DND-41 (cell line): ENCODE measurements around the gene SNX20.

Experiments used
- CTCF ChIP-seq: IDR thresholded peaks from 2 replicates; pipeline ENCODE4 v1.5.1; 2012; ENCODE audit warnings: borderline replicate concordance, low read length, moderate library complexity, mild to moderate bottlenecking; ENCODE audit not compliant: poor library complexity, severe bottlenecking; ENCODE audit errors: extremely low read depth
- EZH2 ChIP-seq: IDR thresholded peaks from 3 replicates; pipeline ENCODE4 v1.6.1; 2012; ENCODE audit warnings: borderline replicate concordance, low read depth, mild to moderate bottlenecking, moderate library complexity, low read length, inconsistent platforms; ENCODE audit not compliant: severe bottlenecking

- TF ChIP-seq CTCF: no peak
- TF ChIP-seq EZH2: no peak
Observed at GRCh38 chr16:50635505-50636392, 45.4 kb downstream of the SNX20 start.
